HG03095 (cell line): ENCODE measurements around the gene SRGAP1.

Experiments
- ATAC-seq: cut with Tn5 transposase; IDR thresholded peaks from one replicate; pipeline ENCODE4 v1.9.1; 2021; ENCODE audit warnings: moderate library complexity; ENCODE audit not compliant: unreplicated experiment

The SRGAP1 gene

GRCh38 chr12:63844391-63845341 lies at the start of gene SRGAP1:
Gene SRGAP1, plus strand, starts transcription at chr12:63844700. Its CDS starts 117 bp downstream, at chr12:63844817.
- peak; percentile 28 for ATAC-seq

DNA sequence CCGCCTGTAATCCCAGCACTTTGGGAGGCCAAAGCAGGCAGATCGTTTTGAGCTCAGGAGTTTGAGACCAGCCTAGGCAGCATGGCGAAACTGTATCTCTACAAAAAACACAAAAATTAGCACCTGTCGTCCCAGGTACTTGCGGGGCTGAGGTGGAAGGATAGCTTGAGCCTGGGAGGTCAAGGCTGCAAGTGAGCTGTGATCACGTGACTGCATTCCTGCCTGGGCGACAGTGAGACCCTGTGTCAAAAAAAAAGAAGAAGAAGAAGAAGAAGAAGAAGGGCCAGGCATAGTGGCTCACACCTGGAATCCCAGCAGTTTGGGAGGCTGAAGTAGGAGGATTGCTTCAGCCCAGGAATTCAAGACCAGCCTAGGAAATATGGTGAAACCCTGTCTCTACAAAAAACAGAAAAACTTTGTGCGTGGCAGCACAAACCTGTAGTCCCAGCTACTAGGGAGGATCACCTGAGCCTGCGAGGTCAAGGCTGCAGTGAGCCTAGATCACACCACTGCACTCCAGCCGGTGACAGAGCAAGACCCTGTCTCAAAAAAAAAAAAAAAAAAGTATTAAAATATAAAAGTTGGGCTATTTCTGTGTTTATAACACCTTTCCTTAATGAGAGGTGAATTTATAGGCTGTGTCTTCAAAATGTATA lies 49.3 kb upstream of the SRGAP1 start:
- no peak for ATAC-seq

DNA sequence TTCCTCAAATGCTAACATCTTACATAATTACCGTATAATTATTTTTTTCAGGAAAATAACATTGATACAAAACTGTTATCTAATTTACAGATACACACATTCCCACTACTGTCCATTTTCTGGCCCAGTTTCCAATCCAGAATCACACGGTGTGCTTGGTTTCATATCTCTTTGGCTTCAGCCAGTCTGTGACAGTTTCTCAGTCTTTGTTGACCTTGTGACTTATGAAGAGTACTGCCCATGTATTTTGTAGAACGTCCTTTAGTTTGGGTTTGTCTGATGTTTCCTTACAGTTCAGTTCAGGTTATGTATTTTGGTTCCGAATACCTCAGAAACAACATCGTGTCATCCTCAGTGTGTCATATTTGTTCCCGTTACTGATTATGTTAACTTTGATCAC lies 48.6 kb upstream of the SRGAP1 start:
- no peak for ATAC-seq

DNA sequence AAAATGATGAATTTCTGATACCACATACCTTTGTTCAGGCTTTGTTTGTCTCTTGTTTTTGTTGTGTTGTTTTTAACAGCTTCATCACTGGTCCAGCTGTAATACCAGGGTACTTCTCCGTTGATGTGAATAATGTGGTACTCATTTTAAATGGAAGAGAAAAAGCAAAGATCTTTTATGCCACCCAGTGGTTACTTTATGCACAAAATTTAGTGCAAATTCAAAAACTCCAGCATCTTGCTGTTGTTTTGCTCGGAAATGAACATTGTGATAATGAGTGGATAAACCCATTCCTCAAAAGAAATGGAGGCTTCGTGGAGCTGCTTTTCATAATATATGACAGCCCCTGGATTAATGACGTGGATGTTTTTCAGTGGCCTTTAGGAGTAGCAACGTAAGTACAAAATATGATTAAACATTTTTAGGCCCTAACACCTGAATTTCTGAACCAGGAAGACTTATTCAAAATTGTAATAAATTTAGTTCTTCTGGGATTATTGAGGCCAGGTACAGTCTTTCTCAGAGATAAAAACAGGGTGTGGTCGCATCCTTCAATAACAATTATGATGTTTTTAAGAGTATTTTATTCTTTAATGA lies 42.4 kb upstream of the SRGAP1 start:
- ATAC-seq: no peak

DNA sequence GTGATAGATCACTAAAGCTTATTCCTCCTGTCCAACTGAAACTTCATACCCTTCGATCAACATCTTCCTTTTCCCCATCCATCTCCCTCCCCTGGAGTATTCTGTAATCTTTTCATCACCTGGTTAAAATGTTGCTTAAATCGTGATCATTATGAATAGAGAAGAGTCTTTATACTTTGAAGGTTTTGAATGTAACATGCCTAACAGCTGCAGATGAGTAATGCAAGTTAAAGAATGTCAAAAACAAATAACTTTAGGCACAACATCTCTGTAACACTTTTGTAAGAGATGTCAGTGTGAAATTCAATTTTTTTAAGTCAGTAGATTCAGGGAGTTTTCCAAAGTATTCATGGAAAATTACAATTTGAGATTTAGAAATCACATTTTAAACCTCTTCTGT lies 39.8 kb upstream of the SRGAP1 start:
- no peak for ATAC-seq

GRCh38 chr12:63805704-63806672 lies 38.5 kb upstream of the SRGAP1 start:
- no peak for ATAC-seq

DNA sequence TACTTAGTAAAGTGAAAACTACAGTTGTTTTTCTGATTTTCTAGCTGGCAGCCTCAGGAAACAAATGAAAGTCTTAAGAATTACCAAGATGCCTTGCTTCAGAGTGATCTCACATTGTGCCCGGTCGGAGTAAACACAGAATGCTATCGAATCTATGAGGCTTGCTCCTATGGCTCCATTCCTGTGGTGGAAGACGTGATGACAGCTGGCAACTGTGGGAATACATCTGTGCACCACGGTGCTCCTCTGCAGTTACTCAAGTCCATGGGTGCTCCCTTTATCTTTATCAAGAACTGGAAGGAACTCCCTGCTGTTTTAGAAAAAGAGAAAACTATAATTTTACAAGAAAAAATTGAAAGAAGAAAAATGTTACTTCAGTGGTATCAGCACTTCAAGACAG lies 35.9 kb upstream of the SRGAP1 start:
- ATAC-seq: no peak

- ATAC-seq: no peak
Measured at GRCh38 chr12:63809566-63809965, 34.9 kb upstream of the SRGAP1 start.

DNA sequence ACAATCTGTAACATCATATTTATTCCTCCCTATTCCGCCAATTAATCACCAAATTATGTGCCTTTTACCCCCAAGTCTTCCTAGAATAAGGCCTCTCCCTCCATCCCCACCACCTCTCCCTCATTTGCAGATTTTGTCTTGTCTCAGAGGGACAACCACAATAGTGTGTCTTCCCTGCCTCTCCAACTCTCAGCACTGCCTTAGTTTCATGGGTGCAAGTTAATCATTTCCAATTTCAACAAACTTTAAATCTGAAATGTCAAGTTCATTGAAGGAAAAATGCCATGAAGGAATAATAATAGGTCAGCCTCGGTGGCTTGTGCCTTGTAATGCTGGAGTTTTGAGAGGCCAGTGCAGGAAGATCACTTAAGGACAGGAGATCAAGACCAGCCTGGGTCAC lies 33.2 kb upstream of the SRGAP1 start:
- ATAC-seq: no peak

DNA sequence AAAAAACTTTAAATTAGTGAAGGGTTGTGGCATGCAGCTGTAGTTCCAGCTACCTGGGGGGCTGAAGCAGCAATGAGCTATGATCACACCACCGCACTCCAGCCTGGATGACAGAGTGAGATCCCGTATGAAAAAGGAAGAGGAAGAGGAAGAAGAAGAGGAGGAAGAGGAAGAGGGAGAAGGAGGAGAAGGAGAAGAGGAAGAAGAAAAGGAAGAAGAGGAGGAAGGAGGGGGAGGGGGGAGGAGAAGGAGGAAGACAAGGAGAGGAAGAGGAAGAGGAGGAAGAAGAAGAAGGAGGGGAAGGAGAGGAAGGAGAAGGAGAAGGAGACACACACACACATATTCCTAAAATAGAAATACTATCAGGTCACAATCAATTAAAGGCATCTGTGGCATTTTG lies 32.7 kb upstream of the SRGAP1 start:
- ATAC-seq: no peak

- peak; percentile 34 for ATAC-seq
Measured at GRCh38 chr12:63814146-63814772, 30.2 kb upstream of the SRGAP1 start.

DNA sequence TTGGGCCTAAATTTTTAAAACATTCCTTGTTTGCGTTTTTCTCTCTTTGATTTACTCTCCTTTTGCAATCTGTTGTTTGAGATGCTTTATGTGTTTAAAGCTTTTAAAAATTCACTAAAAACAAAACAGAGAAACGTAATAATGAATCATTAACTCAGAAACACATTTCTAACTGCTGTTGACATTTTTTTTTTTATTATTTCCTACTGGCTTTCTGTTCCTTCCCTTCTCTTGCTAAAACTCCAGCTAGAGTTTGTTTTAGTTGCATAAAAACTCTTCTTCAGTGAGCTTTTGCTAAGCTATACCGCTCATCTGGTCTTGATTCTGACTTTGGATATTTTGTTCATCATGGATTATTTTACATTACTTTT lies 29.0 kb upstream of the SRGAP1 start:
- ATAC-seq: no peak

DNA sequence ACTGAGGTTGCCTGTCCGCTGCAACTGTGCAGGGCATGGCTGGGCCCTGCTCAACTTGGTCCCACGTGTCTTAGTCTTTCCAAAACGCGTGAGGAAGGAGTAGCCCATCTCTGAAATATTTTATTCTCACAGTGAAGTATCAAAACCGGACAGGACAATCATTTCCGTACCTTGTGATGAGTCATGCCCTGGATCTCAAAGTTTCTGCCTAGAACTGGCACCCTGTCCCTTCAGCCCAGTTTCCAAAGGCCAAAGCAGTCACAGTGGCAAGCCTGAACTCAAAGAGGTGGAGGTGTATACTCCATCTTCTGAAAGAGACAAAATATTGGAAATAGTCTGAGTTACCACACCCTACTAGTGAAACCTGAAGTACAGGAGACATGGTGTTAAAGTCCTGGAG lies 28.5 kb upstream of the SRGAP1 start:
- peak; percentile 42 for ATAC-seq

DNA sequence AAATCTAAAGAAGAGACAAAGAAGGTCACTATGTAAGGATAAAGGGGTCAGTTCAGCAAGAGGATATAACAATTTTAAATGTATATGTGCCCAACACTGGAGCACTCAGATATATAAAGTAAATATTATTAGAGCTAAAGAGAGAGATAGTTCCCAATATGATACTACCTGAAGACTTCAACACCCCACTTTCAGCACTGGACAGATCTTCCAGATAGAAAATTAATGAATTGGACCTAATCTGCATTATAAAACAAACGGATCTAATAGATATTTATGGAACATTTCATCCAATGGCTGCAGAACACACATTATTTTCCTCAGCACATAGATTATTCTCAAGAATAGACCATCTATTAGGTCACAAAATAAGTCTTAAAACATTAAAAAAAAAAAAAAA lies 24.1 kb upstream of the SRGAP1 start:
- no peak for ATAC-seq

GRCh38 chr12:63821781-63822251 lies 22.7 kb upstream of the SRGAP1 start:
- no peak for ATAC-seq

- ATAC-seq: no peak
Measured at GRCh38 chr12:63822352-63822751, 22.1 kb upstream of the SRGAP1 start.

GRCh38 chr12:63823040-63823439 lies 21.5 kb upstream of the SRGAP1 start:
- no peak for ATAC-seq

GRCh38 chr12:63826006-63826585 lies 18.4 kb upstream of the SRGAP1 start:
- peak; percentile 79 for ATAC-seq

- no peak for ATAC-seq
Measured at GRCh38 chr12:63828867-63829266, 15.6 kb upstream of the SRGAP1 start.

- no peak for ATAC-seq
Measured at GRCh38 chr12:63836046-63836445, 8.5 kb upstream of the SRGAP1 start.
